ENCODE measurements around the gene GPC1. TPM values are rescaled to one million over a fixed set of nuclear protein-coding genes. Genes with fewer than 3 reads are reported as not detected.

GPC1 gene
- total RNA-seq, 2 donors from 2014 or later, result 80.7 to 447 TPM

- H3K36me3 ChIP-seq, result no peaks in the 10 kb centered on the region
- peak overlapping the region; percentile 81 to 82 for H3K27ac ChIP-seq
- H3K9me3 ChIP-seq, result no peaks in the 10 kb centered on the region
- peaks cover 29% of the 10 kb centered on the region for H3K4me1 ChIP-seq (replicated peaks)
- no peak for TF ChIP-seq POLR2A (IDR thresholded peaks at IDR 0.05)
- TF ChIP-seq POLR2AphosphoS5 (IDR thresholded peaks at IDR 0.05), result no peak
- no peak for TF ChIP-seq CTCF (IDR thresholded peaks at IDR 0.05)
- no peaks in the 10 kb centered on the region for H3K27me3 ChIP-seq (replicated peaks; ENCODE audit: insufficient read depth)
- H3K4me3 ChIP-seq, result peak overlapping the region; percentile 65 to 74
- intact Hi-C loops (cut with DNase I), result loop anchor here (10.0 kb wide), 1 partner anchor 113 kb away; the partner anchor contains the start of genes DUSP28 and RNPEPL1
- WGBS, result 49% methylated on average over 18 of the region's 20 CpGs
- no peak for DNase-seq (ENCODE audit: low spot score)
Measured at GRCh38 chr2:240451791-240452461, 16.5 kb downstream of the GPC1 start.

GRCh38 chr2:240452462-240453256 lies 17.2 kb downstream of the GPC1 start:
- TF ChIP-seq CTCF (IDR thresholded peaks at IDR 0.05) (no peak), POLR2A (IDR thresholded peaks at IDR 0.05) (peak; percentile 63)
- H3K4me3 ChIP-seq, result peak overlapping the region; percentile 65 to 74
- H3K27me3 ChIP-seq (replicated peaks; ENCODE audit: insufficient read depth), result no peaks in the 10 kb centered on the region
- no peaks in the 10 kb centered on the region for H3K9me3 ChIP-seq
- intact Hi-C loops (cut with DNase I), result loop anchor here (10.0 kb wide), 1 partner anchor 112 kb away; the partner anchor contains the start of genes DUSP28 and RNPEPL1
- under 1% methylated on average over 40 of the region's 103 CpGs for WGBS
- peak; percentile 77 for DNase-seq (ENCODE audit: low spot score)
- H3K27ac ChIP-seq, result peak overlapping the region; percentile 81 to 82
- peaks cover 35% of the 10 kb centered on the region for H3K4me1 ChIP-seq (replicated peaks)
- no peaks in the 10 kb centered on the region for H3K36me3 ChIP-seq

GRCh38 chr2:240453461-240454105 lies 18.1 kb downstream of the GPC1 start:
- DNase-seq (ENCODE audit: low spot score), result no peak
- H3K36me3 ChIP-seq, result no peaks in the 10 kb centered on the region
- peak overlapping the region; percentile 65 to 74 for H3K4me3 ChIP-seq
- peak overlapping the region; percentile 82 to 90 for H3K27ac ChIP-seq
- intact Hi-C loops (cut with DNase I), result loop anchor here (10.0 kb wide), 1 partner anchor 111 kb away; the partner anchor contains the start of genes DUSP28 and RNPEPL1
- WGBS, result 8% methylated on average over 22 of the region's 81 CpGs
- TF ChIP-seq CTCF (IDR thresholded peaks at IDR 0.05) (no peak), POLR2A (IDR thresholded peaks at IDR 0.05) (no peak), POLR2AphosphoS5 (IDR thresholded peaks at IDR 0.05) (no peak)
- H3K9me3 ChIP-seq, result no peaks in the 10 kb centered on the region
- peaks cover 36% of the 10 kb centered on the region for H3K4me1 ChIP-seq (replicated peaks)
- no peaks in the 10 kb centered on the region for H3K27me3 ChIP-seq (replicated peaks; ENCODE audit: insufficient read depth)

- no peaks in the 10 kb centered on the region for H3K9me3 ChIP-seq
- H3K27me3 ChIP-seq (replicated peaks; ENCODE audit: insufficient read depth), result no peaks in the 10 kb centered on the region
- no peaks in the 10 kb centered on the region for H3K36me3 ChIP-seq
- intact Hi-C loops (cut with DNase I), result loop anchor here (10.0 kb wide), 1 partner anchor 110 kb away; the partner anchor contains the start of genes DUSP28 and RNPEPL1
- TF ChIP-seq CTCF (IDR thresholded peaks at IDR 0.05), result no peak
- peak; percentile 54 for TF ChIP-seq POLR2AphosphoS5 (IDR thresholded peaks at IDR 0.05)
- TF ChIP-seq POLR2A (IDR thresholded peaks at IDR 0.05), result no peak
- DNase-seq (ENCODE audit: low spot score), result no peak
- peak overlapping the region; percentile 65 to 74 for H3K4me3 ChIP-seq
- peaks cover 36% of the 10 kb centered on the region for H3K4me1 ChIP-seq (replicated peaks)
- WGBS, result 39% methylated on average over 35 of the region's 35 CpGs
- peak overlapping the region; percentile 82 to 90 for H3K27ac ChIP-seq
Measured at GRCh38 chr2:240454106-240454901, 18.8 kb downstream of the GPC1 start.
